Panc1 (cell line): Measurements from ENCODE around the gene ACSL6.

Experiments
- CTCF ChIP-seq: fragments of 450-650 bp; IDR thresholded peaks from 2 replicates; pipeline ENCODE4 v1.5.1; 2017; ENCODE audit warnings: mild to moderate bottlenecking
- POLR2AphosphoS5 ChIP-seq: IDR thresholded peaks from 2 replicates; pipeline ENCODE4 v1.6.1; 2012; ENCODE audit warnings: mild to moderate bottlenecking, low read depth, low read length, moderate library complexity

GRCh38 chr5:132006331-132007120, 4.9 kb downstream of the ACSL6 start:
- TF ChIP-seq CTCF, result no peak
- TF ChIP-seq POLR2AphosphoS5, result no peak
